Activated CD4-positive, alpha-beta T cell treated with anti-CD3 and anti-CD28 coated beads, Interleukin-2, amount 50 U/mL, for 4 hours (primary cell): ENCODE results near the gene BNC1.
"Not testable (repeated sequence)": the region's sequence is repeated elsewhere in the genome, so short reads cannot be mapped to it uniquely, and the experiment has no call there.

Source experiments
- DNase-seq, 2 experiments: peaks; one replicate each; pipeline ENCODE4 v3.0.0-alpha.2; 2020

The BNC1 gene

DNA sequence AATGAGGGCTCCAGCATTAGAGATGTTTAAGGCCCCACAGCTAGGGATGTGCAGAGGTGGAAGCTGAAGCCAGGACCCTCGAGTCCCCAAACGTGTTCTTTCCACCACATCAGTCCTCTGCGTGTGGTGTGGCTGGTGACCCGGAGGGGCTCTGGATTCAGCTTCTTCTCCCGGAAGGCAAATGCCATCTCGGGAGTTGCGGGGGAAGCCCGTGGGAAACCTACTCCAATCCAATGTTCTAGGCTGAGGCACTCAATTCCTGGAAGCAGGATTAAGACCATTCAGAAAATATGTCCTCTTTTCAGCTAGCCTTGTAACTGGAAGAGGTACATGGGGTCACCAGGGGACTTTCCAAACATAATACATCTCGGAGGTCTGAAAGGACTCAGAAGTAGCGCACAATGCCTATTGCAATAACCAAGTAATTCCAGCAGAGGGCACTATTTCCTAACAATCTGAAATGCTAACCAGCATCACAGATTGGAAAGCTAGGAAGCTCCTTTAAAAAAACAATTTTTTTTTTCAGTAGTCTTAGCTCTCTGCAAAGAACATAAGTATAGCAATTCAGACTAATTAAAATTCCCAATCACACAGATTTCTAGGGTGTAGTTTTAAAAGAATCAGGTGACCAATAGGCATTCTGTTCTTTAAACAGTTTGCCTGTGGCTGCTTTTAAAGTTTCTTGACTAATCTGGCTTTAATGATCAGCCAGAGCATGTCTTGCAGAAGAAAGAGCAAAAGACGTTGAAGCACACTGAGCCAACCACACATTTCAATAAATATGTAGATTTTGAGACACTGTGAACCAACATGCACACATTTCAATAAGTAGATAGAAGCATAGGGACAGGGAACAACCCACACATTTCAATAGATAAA lies 36.1 kb downstream of the BNC1 start:
- no peak for DNase-seq

DNA sequence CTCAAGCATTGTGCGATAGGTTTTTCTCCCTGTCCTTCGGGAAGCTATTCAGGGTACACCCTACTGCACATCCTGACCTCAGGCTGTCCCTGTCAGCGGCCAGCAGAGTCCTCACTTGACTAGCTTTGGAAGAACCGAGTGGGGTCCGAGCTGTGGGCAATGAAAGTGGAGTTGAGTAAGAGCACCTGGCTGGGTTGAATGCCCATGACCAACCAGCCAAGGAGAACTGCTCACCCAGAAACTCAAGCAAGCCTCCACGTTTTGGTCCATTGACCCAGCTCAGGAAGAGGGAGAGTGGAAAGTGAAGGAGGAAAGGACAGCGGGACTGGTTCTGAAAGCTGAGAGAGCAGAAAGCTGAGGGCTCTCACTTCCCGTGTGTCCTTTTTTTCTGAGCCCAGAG lies 40.8 kb downstream of the BNC1 start:
- no peak for DNase-seq

DNA sequence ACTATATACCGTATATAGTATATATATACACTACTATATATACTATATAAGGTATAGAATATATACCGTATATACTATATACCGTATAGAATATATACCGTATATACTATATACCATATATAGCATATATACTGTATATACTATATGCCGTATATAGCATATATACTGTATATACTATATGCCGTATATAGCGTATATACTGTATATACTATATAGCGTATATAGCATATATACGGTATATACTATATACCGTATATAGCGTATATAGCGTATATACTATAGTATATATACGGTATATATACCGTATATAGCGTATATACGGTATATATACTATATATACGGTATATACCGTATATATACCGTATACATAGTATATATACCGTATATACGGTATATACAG lies 54.2 kb downstream of the BNC1 start:
- no peak for DNase-seq

DNA sequence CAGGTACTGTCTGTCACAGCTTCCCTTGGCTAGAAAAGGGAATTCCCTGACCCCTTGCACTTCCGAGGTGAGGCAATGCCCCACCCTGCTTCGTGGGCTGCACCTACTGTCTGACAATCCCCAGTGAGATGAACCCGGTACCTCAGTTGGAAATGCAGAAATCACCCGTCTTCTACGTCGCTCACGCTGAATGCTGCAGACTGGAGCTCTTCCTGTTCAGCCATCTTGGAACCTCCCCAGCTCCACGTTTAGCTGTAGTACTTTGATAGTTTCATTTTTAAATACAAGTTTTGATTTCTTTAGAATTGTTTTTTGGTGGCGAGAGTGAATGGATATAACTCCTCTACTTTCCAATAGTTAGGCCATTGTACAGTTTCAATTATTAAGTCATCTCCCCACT lies 59.0 kb downstream of the BNC1 start:
- DNase-seq: no peak

DNA sequence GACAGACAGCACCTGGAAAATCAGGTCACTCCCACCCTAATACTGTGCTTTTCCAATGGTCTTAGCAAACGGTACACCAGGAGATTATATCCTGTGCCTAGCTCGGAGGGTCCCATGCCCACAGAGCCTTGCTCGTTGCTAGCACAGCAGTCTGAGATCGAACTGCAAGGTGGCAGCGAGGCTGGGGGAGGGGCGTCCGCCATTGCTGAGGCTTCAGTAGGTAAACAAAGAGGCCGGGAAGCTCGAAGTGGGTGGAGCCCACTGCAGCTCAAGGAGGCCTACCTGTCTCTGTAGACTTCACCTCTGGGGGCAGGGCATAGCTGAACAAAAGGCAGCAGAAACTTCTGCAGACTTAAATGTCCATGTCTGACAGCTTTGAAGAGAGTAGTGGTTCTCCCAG lies 62.7 kb downstream of the BNC1 start:
- DNase-seq: not testable (repeated sequence)

DNA sequence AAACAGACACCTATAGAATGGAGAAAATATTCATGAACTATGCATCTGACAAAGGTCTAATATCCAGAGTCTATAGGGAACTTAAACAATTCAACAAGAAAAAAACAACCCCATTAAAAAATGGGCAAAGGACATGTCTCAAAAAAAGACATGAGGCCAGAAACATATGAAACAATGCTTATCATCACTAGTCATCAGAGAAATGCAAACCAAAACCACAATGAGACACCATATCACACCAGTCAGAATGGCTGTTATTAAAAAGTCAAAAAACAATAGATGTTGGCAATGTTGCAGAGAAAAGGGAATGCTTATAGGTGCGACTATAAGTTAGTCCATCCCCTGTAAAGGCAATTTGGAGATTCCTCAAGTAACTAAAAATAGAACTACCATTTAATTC lies 65.4 kb downstream of the BNC1 start:
- no peak for DNase-seq

DNA sequence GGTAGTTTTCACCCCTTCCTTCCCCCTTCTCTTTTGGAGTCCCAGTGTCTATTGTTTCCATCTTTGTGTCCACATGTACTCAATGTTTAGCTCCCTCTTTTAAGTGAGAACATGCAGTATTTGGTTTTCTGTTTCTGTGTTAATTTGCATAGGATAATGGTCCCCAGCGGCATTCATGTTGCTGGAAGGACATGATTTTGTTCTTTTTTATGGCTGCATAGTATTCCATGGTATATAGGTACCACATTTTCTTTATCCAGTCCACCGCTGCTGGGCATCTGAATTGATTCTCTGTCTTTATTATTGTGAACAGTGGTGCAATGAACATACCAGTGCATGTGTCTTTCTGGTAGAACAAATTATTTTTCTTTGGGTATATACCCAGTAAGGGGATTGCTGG lies 69.2 kb downstream of the BNC1 start:
- DNase-seq: no peak

DNA sequence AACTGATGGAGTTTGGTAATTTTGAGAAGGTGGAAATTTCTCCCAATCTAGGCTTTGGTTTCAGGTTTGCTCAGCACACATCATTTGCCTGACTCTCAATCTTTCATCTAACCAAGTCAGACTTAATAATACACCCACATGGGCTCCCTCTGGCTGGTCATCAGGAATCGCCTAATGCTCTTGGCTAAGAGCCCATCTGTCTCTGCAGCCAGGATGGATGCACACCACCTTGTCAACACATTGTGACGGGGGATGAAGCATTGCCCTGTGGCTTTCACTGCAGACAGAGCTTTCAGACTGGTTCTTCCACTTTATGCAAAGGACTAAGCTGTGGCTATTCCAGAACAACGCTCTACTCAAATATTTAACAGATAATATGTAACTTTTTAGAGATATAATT lies 73.8 kb downstream of the BNC1 start:
- no peak for DNase-seq

DNA sequence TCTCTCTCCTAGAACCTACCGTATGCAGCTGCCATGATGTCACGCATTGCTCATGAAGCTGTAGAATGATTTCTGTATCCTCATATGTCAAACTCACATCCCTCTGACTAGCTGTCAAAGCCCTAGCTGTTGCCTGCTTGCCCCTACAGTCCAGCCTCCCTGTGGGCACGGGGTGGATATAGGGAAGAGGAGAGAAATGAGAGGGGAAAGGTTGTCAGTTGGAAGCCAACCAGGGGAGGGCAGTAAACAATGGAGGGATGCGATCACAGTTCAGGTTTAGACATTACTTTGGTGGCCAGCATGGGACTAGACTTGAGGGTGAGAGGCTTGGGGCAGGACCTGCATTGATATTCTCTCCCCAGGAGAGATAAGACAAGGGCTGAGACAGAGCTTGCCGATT lies 75.1 kb downstream of the BNC1 start:
- no peak for DNase-seq

DNA sequence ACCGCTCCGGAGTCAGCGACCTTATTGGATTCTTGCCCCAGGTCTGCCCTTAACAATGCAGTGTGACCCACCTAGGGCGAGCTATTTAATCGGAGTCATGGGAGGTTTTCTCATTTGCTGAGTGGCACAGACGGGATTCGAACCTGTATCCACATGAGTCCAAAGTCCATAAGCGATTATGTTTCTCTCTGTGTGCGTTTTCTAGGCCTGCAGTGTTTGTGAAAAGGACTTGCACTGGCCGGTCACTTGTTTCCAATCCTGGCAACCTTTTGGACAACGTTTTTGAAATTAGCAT lies 76.2 kb downstream of the BNC1 start:
- DNase-seq: no peak

DNA sequence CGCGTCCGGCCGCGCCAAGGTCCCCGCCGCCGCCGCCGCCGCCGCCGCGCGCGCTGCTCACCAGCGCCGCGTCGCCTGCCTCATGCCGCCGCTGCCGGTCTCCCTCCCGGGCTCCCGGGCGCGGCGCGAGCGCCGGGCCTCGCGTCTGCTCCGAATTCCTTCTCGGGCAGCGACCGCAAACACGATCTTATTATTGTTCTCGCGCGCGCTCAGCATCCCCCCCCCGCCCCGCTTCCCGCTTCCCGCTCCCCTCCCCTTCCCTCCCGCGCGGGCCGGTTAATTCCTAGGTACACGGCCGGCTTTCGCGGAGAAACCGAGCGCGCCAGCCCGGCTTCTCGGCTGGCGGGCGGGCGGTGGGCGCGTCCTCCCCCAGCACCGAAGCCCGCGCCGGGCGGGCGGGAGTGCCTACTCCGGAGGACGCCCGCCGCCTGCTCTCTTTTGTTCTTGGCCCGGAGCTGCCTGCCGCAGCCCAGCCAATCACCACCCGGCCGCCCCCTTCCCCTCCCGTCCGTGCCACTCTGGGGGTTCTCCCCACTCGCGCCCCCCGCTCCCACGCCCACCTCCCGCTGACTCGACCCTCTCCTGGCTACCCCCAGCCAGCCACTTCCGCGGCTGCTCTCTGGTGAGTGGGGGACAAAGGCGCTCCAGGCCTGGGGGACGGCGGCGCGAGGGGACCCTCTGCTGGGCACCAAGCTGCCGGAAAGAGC lies 76.7 kb downstream of the BNC1 start, which contains the start of gene HDGFL3:
Gene HDGFL3 (minus strand): TSS at position 164 of the 707 bp plus-strand sequence. CDS start 409 bp downstream, outside the sequence.
- peak; percentile 15 to 31 for DNase-seq

DNA sequence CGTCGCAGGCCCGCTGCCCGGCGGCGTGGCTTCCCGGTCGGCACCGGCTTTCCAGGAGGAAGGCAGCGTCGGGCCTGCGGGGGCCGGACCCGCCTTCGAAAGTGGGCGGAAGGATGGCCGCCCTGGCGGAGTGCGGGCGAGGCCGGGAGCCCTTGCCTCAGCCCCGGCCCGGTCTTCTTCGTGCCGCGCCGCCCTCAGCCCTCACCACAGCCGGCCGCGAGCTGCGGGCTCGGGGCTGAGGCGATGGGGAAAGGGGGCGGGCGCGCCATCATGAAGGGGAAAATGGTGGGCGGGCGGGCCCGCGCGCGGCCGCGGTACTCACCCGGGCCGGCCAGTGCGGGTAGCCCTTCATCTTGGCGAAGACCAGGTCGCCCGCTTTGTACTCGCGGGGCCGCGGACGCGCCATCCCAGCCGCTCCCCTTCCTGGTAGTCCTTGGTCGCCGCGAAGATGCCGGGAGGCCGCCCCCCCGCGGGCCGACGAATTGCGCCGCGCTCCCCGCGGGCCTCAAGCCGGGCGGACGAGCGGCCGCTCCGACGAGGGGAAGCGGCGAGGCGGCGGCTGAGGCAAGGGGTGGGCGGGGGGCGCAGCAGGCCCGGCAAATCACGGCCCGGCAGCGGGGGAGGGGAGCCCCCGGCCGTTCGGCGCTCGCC lies 77.3 kb downstream of the BNC1 start:
- peak in 1 of 2 experiments; percentile 10 for DNase-seq

DNA sequence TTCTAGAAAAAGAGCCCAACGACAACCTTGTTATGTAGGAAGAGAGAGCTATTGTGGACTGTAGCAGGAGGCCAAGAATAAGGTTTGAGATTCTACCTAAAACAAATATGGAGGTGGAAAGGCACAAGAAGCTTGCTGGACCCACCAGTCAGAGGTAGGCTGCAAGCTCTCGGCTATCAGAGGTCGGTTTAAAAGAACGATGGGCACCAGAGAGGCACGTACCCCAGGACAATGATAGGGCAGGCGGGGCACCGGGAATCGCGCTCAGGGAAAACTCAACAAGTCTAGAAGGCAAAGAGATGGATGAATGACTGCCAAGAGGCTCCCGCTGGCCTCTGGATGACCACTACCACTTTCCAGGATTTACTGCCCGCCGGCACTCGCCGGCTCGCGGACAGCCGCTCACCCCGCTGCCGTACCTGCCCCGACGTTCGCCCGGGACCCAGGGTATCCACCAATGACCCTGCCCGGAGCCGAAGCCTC lies 77.9 kb downstream of the BNC1 start:
- DNase-seq: no peak
